ENCODE data around the gene EGFL7.

The EGFL7 gene

DNA sequence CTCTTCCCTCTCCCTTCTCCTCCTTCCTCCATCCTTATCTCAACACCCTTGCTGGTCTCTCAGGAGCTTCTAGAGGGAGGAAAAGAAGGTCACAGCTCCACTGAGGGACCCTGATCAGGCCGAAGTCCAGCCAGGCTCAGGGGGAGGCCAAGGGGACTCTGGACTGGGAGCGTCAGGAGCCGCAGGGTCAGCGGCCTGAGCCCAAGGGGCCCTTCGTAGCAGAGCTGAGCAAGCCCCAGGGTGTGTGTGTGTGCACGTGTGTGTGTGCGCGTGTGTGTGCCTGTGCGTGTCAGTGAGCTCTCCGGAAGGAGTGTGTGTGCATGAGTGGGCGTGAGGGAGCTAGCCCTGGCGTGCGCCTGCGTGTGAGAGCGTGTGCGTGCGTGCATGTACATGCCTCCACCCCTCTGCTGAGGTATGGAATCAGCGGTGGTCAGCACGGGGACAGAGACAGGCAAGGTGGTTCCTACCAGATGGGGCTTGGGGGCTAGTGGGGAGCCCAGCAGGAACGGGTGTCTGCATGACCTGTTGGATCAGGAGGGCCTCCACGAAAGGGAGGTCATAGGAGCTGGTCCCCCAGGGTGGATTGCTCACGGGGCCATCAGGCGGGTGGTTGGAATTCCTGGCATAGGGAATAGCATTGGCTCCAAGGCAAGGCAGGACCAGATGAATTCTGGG, 34.6 kb downstream of the EGFL7 start:
- TF ChIP-seq, protein P1, sequence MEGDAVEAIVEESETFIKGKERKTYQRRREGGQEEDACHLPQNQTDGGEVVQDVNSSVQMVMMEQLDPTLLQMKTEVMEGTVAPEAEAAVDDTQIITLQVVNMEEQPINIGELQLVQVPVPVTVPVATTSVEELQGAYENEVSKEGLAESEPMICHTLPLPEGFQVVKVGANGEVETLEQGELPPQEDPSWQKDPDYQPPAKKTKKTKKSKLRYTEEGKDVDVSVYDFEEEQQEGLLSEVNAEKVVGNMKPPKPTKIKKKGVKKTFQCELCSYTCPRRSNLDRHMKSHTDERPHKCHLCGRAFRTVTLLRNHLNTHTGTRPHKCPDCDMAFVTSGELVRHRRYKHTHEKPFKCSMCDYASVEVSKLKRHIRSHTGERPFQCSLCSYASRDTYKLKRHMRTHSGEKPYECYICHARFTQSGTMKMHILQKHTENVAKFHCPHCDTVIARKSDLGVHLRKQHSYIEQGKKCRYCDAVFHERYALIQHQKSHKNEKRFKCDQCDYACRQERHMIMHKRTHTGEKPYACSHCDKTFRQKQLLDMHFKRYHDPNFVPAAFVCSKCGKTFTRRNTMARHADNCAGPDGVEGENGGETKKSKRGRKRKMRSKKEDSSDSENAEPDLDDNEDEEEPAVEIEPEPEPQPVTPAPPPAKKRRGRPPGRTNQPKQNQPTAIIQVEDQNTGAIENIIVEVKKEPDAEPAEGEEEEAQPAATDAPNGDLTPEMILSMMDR (IDR thresholded peaks at IDR 0.05; ENCODE audit: low read depth, low read length, poor library complexity, severe bottlenecking): no peak
- no peak for TF ChIP-seq EZH2phosphoT487 (IDR thresholded peaks at IDR 0.05; ENCODE audit: borderline replicate concordance, low read length)
- Histone ChIP-seq H3K36me3 (ENCODE audit: control insufficient read depth, low read length) (no peaks in the 10 kb centered on the region), H4K20me1 (ENCODE audit: control insufficient read depth, insufficient read depth, low read depth, low read length) (no peaks in the 10 kb centered on the region), H3F3A (ENCODE audit: control insufficient read depth, insufficient read depth) (no peaks in the 10 kb centered on the region), H3K79me2 (ENCODE audit: control insufficient read depth, low read length) (no peaks in the 10 kb centered on the region), H3K4me2 (ENCODE audit: low read length) (no peak overlapping the region), H3K4me3 (ENCODE audit: low read length) (no peak overlapping the region), H3K4me1 (ENCODE audit: control insufficient read depth, low read length) (peaks cover 53% of the 10 kb centered on the region), H3K27me3 (ENCODE audit: control insufficient read depth, low read length) (peaks cover 35% of the 10 kb centered on the region), H3K27ac (ENCODE audit: low read depth, low read length) (no peak overlapping the region), H3K9me3 (ENCODE audit: control insufficient read depth, insufficient read depth, low read length) (no peaks in the 10 kb centered on the region), H3K9me2 (replicated peaks; ENCODE audit: control insufficient read depth, low read length) (no peaks in the 10 kb centered on the region)

DNA sequence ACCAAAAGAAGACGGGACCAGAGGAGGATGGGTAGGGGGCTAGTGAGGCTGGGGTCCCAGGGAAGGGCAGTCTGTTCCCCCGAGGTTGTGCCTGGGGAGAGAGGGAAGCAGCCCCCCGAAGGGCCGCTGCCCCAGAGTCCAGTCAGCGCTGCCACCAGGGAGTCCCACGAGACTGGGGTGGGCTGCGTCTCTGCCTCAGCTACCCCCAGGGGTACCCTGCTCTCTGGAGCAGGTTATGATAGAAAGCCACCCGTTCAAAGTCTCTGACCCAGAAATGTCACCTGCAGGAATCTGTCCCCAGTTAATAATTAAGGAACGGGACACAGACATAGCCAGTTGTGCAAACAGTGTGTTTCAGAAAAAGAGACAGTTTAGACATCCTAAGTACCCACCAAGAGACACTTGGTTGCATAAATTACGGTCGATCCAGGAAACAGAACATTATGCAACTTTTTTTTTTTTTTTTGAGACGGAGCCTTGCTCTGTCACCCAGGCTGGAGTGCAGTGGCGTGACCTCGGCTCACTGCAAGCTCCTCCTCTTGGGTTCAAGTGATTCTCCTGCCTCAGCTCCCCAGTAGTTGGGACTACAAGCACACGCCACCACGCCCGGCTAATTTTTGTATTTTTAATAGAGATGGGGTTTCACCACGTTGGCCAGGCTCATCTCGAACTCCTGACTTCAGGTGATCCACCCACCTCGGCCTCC, 35.3 kb downstream of the EGFL7 start:
- Histone ChIP-seq H3F3A (ENCODE audit: control insufficient read depth, insufficient read depth) (no peaks in the 10 kb centered on the region), H3K4me3 (ENCODE audit: low read length) (no peak overlapping the region), H3K4me2 (ENCODE audit: low read length) (peak overlapping the region; percentile 35), H3K27ac (ENCODE audit: low read depth, low read length) (no peak overlapping the region), H3K27me3 (ENCODE audit: control insufficient read depth, low read length) (peaks cover 34% of the 10 kb centered on the region), H3K9me2 (replicated peaks; ENCODE audit: control insufficient read depth, low read length) (no peaks in the 10 kb centered on the region), H3K79me2 (ENCODE audit: control insufficient read depth, low read length) (no peaks in the 10 kb centered on the region), H3K9me3 (ENCODE audit: control insufficient read depth, insufficient read depth, low read length) (no peaks in the 10 kb centered on the region), H3K4me1 (ENCODE audit: control insufficient read depth, low read length) (peaks cover 60% of the 10 kb centered on the region), H3K36me3 (ENCODE audit: control insufficient read depth, low read length) (no peaks in the 10 kb centered on the region), H4K20me1 (ENCODE audit: control insufficient read depth, insufficient read depth, low read depth, low read length) (no peaks in the 10 kb centered on the region)
- TF ChIP-seq, protein P1 (IDR thresholded peaks at IDR 0.05; ENCODE audit: low read depth, low read length, poor library complexity, severe bottlenecking): no peak
- TF ChIP-seq EZH2phosphoT487 (IDR thresholded peaks at IDR 0.05; ENCODE audit: borderline replicate concordance, low read length): no peak

DNA sequence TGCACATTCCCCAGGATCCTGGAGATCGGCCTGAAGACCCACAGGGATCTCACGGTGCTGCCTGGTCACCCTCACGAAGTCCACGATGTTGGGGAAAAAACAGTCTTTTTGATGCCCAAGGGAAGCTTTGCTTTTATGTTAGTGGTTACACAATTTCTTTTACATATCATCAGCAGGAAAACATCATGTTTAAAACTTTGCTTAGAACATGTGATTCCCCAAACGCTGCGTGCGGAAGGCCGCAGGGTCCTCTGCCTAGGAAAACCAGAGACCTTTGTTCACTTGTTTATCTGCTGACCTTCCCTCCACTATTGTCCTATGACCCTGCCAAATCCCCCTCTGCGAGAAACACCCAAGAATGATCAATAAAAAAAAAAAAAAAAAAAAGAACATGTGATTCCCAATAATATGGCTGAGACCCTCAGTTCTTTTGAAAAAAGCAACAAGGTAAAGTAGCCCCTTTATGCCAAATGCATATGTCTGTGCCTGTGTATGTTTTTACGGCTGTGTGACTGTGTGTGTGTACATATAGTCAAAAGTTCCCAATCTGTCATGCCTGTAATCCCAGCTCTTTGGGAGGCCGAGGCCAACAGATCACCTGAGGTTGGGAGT, 36.0 kb downstream of the EGFL7 start:
- H4K20me1 ChIP-seq (ENCODE audit: control insufficient read depth, insufficient read depth, low read depth, low read length): no peaks in the 10 kb centered on the region
- no peak overlapping the region for H3K4me3 ChIP-seq (ENCODE audit: low read length)
- H3K36me3 ChIP-seq (ENCODE audit: control insufficient read depth, low read length): no peaks in the 10 kb centered on the region
- H3K27ac ChIP-seq (ENCODE audit: low read depth, low read length): no peak overlapping the region
- TF ChIP-seq EZH2phosphoT487 (IDR thresholded peaks at IDR 0.05; ENCODE audit: borderline replicate concordance, low read length): no peak
- TF ChIP-seq, protein P1 (IDR thresholded peaks at IDR 0.05; ENCODE audit: low read depth, low read length, poor library complexity, severe bottlenecking): no peak
- no peaks in the 10 kb centered on the region for H3F3A ChIP-seq (ENCODE audit: control insufficient read depth, insufficient read depth)
- H3K79me2 ChIP-seq (ENCODE audit: control insufficient read depth, low read length): no peaks in the 10 kb centered on the region
- peak overlapping the region; percentile 35; the same call in 1 of the 2 replicates for H3K4me2 ChIP-seq (ENCODE audit: low read length)
- H3K9me3 ChIP-seq (ENCODE audit: control insufficient read depth, insufficient read depth, low read length): no peaks in the 10 kb centered on the region
- H3K9me2 ChIP-seq (replicated peaks; ENCODE audit: control insufficient read depth, low read length): no peaks in the 10 kb centered on the region
- peaks cover 68% of the 10 kb centered on the region for H3K4me1 ChIP-seq (ENCODE audit: control insufficient read depth, low read length)
- peaks cover 28% of the 10 kb centered on the region for H3K27me3 ChIP-seq (ENCODE audit: control insufficient read depth, low read length)

All from DOHH2 (cell line).